ENCODE measurements around the gene USP11. TPM values are rescaled to one million over a fixed set of nuclear protein-coding genes. Genes with fewer than 3 reads are reported as not detected.

USP11 gene
- total and polyA plus RNA-seq, 2 of the 4 experiments (the other 2 are of a cell fraction): 33.5 to 59.7 TPM

- Histone ChIP-seq H2AK5ac (ENCODE audit: low read depth, low read length) (no peak overlapping the region), H4K5ac (ENCODE audit: low read depth, low read length) (no peak overlapping the region), H2AFZ (replicated peaks; ENCODE audit: low read length, poor library complexity) (no peak overlapping the region), H3K18ac (ENCODE audit: low read depth, low read length) (no peak overlapping the region), H2BK120ac (ENCODE audit: low read depth, low read length) (no peak overlapping the region), H3K79me1 (ENCODE audit: low read depth in 1 of 2, low read length in 2 of 2) (peaks cover 0 to 24% of the 10 kb centered on the region in 2 experiments; a peak in 2 of 4 replicates), H3K56ac (ENCODE audit: extremely low read depth, insufficient read depth, low read length) (no peak overlapping the region), H4K20me1 (ENCODE audit: insufficient read depth, low read length) (peaks cover 57% of the 10 kb centered on the region), H3K23ac (ENCODE audit: low read depth, low read length) (no peak overlapping the region), H3K27me3 (ENCODE audit: control insufficient read depth, insufficient read depth, low read length) (peaks cover 3% of the 10 kb centered on the region; the same call in 1 of the 2 replicates), H3K36me3 (ENCODE audit: control insufficient read depth, insufficient read depth, low read length) (peaks cover 46% of the 10 kb centered on the region), H3K27ac (ENCODE audit: insufficient read depth, low read length) (no peak overlapping the region), H3K4ac (ENCODE audit: low read depth, low read length) (no peak overlapping the region), H2AK9ac (replicated peaks; ENCODE audit: low read depth, low read length, poor library complexity) (no peak overlapping the region), H3K14ac (replicated peaks; ENCODE audit: low read depth, low read length) (no peak overlapping the region), H4K8ac (ENCODE audit: low read depth in 2 of 2, low read length in 2 of 2) (no peak overlapping the region), H3K9ac (ENCODE audit: low read depth, low read length) (no peak overlapping the region), H2BK5ac (ENCODE audit: low read depth, low read length, poor library complexity, severe bottlenecking) (no peak overlapping the region), H2BK20ac (ENCODE audit: low read depth, low read length) (no peak overlapping the region), H4K91ac (ENCODE audit: insufficient read depth, low read depth, low read length) (no peak overlapping the region), H3K4me2 (ENCODE audit: low read depth, low read length) (no peak overlapping the region), H3K9me3 (ENCODE audit: control insufficient read depth, insufficient read depth, low read length) (no peaks in the 10 kb centered on the region), H3K4me1 (ENCODE audit: control insufficient read depth, insufficient read depth, low read length) (peaks cover 5% of the 10 kb centered on the region; the same call in 1 of the 2 replicates), H3K9me1 (ENCODE audit: insufficient read depth, low read length) (peaks cover 19% of the 10 kb centered on the region), H3K4me3 (ENCODE audit: insufficient read depth, low read depth, low read length) (no peak overlapping the region), H2BK15ac (ENCODE audit: low read depth, low read length) (no peak overlapping the region)
- in situ Hi-C loops (cut with MboI; ENCODE audit: low sequenced_read_pairs) (loop anchor here (25.0 kb wide), 1 partner anchor 414 kb away; the partner anchor contains the start of gene CFP), dilution Hi-C loops (cut with HindIII; ENCODE audit: low sequenced_read_pairs, unreplicated experiment) (no loop called here), intact Hi-C loops (cut with micrococcal nuclease) (no loop called here)
- WGBS, 2 experiments (ENCODE audit: extremely low coverage in 2 of 2, insufficient read length in 1 of 2): 96% methylated on average over 4 of the region's 10 CpGs; no CpG with 5 or more reads in 1 of the 2 experiments
- CTCF ChIA-PET: no interaction called here
- TF ChIP-seq CTCF (conservative IDR thresholded peaks at IDR 0.05; ENCODE audit: low read depth, low read length) (no peak), NFE2L2 (IDR thresholded peaks at IDR 0.05; ENCODE audit: low read depth, low read length) (no peak), POLR2A (IDR thresholded peaks at IDR 0.05; ENCODE audit: low read depth, low read length) (no peak), RFX5 (IDR thresholded peaks at IDR 0.05; ENCODE audit: low read depth, low read length) (no peak), MAZ (IDR thresholded peaks at IDR 0.05; ENCODE audit: borderline replicate concordance, low read depth, low read length) (no peak), ELK1 (IDR thresholded peaks at IDR 0.05; ENCODE audit: borderline replicate concordance, low read depth, low read length) (no peak), SMC3 (IDR thresholded peaks at IDR 0.05; ENCODE audit: low read depth, low read length) (no peak), MXI1 (IDR thresholded peaks at IDR 0.05; ENCODE audit: borderline replicate concordance, low read depth, low read length) (no peak), CHD1 (IDR thresholded peaks at IDR 0.05; ENCODE audit: low read depth, low read length) (no peak), RCOR1 (IDR thresholded peaks at IDR 0.05; ENCODE audit: insufficient replicate concordance, low read length) (no peak), FOS (IDR thresholded peaks at IDR 0.05; ENCODE audit: low read depth, low read length) (no peak), RAD21 (IDR thresholded peaks at IDR 0.05; ENCODE audit: low read length) (no peak), MAFK (IDR thresholded peaks at IDR 0.05; ENCODE audit: low read depth, low read length) (no peak), BHLHE40 (IDR thresholded peaks at IDR 0.05; ENCODE audit: low read depth, low read length) (no peak), USF2 (IDR thresholded peaks at IDR 0.05; ENCODE audit: low read depth, low read length) (no peak)
- BruUV-seq (replicated peaks): no TSS peak
- POLR2A ChIA-PET (ENCODE audit: unreplicated experiment): no interaction called here
- ATAC-seq (ENCODE audit: low read depth): no peak
- DNase-seq: no peak
Measured at GRCh38 chrX:47222751-47223350, 10.0 kb upstream of the USP11 start.

All from IMR-90 (cell line).